HG02840 (cell line): ENCODE data around the gene CDKAL1.
"Not testable (repeated sequence)": the region's sequence is repeated elsewhere in the genome, so short reads cannot be mapped to it uniquely, and the experiment has no call there.

Experiments used
- ATAC-seq: cut with Tn5 transposase; IDR thresholded peaks from one replicate; pipeline ENCODE4 v1.9.1; 2021; ENCODE audit warnings: mild to moderate bottlenecking, moderate library complexity, moderate number of reproducible peaks; ENCODE audit not compliant: unreplicated experiment, low FRiP score

Gene CDKAL1

GRCh38 chr6:21079468-21080048 is 545.3 kb downstream of the CDKAL1 start:
- ATAC-seq = no peak

GRCh38 chr6:21080221-21080620 is 546.0 kb downstream of the CDKAL1 start:
- no peak for ATAC-seq

- ATAC-seq = no peak
Measured at GRCh38 chr6:21082091-21082490, 547.8 kb downstream of the CDKAL1 start.

- ATAC-seq = no peak
Measured at GRCh38 chr6:21083708-21084107, 549.5 kb downstream of the CDKAL1 start.

GRCh38 chr6:21084656-21085055 is 550.4 kb downstream of the CDKAL1 start:
- ATAC-seq = no peak

- ATAC-seq = no peak
Measured at GRCh38 chr6:21085211-21085610, 551.0 kb downstream of the CDKAL1 start.

GRCh38 chr6:21085643-21086042 is 551.4 kb downstream of the CDKAL1 start:
- ATAC-seq = no peak

GRCh38 chr6:21087188-21087587 is 552.9 kb downstream of the CDKAL1 start:
- ATAC-seq = no peak

- no peak for ATAC-seq
Measured at GRCh38 chr6:21091411-21091810, 557.2 kb downstream of the CDKAL1 start.

- not testable (repeated sequence) for ATAC-seq
Measured at GRCh38 chr6:21092231-21092772, 558.0 kb downstream of the CDKAL1 start.

- ATAC-seq = no peak
Measured at GRCh38 chr6:21095462-21095861, 561.2 kb downstream of the CDKAL1 start.

GRCh38 chr6:21098134-21098533 is 563.9 kb downstream of the CDKAL1 start:
- no peak for ATAC-seq

- no peak for ATAC-seq
Measured at GRCh38 chr6:21098744-21099143, 564.5 kb downstream of the CDKAL1 start.

- no peak for ATAC-seq
Measured at GRCh38 chr6:21099338-21100314, 565.4 kb downstream of the CDKAL1 start.

GRCh38 chr6:21100991-21101390 is 566.7 kb downstream of the CDKAL1 start:
- ATAC-seq = no peak

- ATAC-seq = no peak
Measured at GRCh38 chr6:21101694-21102093, 567.4 kb downstream of the CDKAL1 start.

- no peak for ATAC-seq
Measured at GRCh38 chr6:21102201-21102600, 567.9 kb downstream of the CDKAL1 start.

- ATAC-seq = no peak
Measured at GRCh38 chr6:21102624-21103023, 568.4 kb downstream of the CDKAL1 start.

- ATAC-seq = no peak
Measured at GRCh38 chr6:21103626-21104224, 569.5 kb downstream of the CDKAL1 start.

GRCh38 chr6:21104288-21104687 is 570.0 kb downstream of the CDKAL1 start:
- no peak for ATAC-seq

GRCh38 chr6:21107796-21108195 is 573.5 kb downstream of the CDKAL1 start:
- ATAC-seq = no peak
